RPMI8226 (cell line): ENCODE results near the gene HMGCL.
A peak's percentile ranks its signal among the peaks of the same experiment; 100 is the strongest.
"Not testable (repeated sequence)": the region's sequence is repeated elsewhere in the genome, so short reads cannot be mapped to it uniquely, and the experiment has no call there.

Source experiments
- DNase-seq: peaks from one replicate; pipeline ENCODE4 v3.0.0-alpha.2; 2015

The HMGCL gene

DNA sequence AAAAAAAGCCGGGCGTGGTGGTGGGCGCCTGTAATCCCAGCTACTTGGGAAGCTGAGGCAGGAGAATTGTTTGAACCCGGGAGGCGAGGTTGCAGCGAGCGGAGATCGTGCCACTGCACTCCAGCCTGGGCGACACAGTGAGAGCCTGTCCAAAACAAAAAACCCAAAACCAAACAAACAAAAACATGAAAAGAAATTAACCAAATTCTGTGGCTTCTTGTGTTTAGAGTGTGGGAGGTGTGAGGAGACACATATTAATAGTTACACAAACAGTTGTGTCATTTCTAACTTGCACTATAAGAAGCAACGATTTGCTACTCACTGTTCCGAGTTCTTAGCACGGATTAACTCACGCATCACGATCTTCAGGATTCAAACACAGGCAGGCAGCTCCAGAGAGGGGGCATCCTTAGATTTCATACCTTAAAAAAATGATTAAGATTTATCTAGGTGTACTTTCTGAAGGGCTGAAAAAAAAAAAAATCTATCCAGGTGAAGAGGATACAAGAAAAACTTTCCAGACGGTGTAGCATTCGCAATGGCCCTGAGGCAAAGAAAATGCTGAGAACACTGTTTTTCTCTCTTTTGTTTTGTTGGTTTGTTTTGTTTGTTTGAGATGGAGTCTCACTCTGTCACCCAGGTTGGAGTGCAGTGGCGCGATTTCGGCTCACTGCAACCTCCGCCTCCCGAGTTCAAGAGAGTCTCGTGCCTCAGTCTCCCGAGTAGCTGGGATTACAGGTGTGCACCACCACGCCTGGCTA is 713 bp upstream of the HMGCL start:
- no peak for DNase-seq

DNA sequence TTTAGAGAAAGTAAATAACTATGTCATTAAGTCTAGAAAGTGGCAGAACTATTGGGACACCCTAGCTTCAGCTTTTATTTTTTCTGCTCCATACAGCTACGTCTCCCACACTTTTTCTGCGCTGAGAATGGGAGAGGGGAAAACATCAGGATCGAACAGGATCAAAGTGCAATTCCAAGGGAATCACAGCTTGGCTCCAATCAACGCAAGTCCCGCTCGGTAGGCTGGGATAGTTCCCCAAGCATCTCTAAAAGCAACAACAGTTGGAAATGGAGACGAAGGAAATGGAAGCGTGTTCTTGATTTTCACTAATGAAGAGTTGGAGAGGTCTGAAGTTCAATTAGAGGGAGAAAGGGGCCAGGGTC is 536 bp downstream of the HMGCL start:
- no peak for DNase-seq

DNA sequence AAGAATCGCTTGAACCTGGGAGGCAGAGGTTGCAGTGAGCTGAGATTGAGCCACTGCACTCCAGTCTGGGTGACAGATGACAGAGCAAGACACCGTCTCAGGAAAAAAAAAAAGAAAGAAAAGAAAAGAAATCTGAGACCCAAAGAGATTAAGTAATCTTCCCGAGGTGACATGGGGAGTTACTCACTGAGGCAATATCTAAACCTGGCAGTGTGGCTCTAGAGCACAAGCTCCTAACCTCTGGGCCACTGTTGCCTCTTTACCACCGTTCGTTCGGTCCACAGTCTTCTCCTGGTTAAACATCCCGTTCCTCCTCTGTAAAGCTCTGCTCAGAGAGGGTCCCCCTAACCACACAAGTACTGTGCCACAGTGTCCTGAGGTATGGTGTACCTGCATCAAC is 1.5 kb downstream of the HMGCL start:
- no peak for DNase-seq

DNA sequence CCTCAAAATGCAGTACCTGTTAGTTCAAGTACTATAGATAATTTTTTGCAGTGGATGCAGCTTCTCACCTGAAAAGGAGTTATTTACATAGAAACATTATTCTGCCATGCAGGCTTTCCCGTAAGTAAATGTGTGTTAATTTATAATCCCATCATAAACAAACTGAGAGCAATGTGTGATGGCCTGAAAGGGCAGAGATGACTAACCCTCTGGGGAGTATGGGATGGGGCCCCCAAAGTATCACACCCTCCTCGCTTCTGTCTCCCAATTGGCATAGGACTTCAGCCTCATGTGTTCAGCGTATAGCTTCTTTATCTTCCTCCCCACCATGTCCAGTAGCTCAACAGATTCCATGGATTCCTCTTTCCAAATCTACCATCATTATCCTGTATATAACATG is 7.6 kb downstream of the HMGCL start:
- DNase-seq, result no peak

DNA sequence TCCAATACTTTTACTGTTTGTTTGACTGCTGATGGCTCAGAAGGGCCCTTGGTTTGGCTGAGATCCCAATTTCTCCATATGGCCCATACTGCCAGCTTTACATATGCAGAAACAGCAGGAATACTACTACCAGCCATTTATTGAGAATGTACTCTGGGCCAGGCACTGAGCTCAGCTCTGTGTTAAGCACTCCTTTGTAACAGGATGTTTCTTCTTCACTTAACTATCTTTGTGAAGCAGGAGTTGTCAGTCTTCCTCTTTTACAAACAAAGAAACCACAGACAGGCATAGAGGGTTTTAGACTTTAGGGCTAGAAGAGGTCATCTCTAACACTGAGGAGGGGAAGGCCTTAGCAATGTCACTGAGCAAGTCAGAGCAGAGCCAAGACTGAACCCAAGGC is 8.3 kb downstream of the HMGCL start:
- no peak for DNase-seq

DNA sequence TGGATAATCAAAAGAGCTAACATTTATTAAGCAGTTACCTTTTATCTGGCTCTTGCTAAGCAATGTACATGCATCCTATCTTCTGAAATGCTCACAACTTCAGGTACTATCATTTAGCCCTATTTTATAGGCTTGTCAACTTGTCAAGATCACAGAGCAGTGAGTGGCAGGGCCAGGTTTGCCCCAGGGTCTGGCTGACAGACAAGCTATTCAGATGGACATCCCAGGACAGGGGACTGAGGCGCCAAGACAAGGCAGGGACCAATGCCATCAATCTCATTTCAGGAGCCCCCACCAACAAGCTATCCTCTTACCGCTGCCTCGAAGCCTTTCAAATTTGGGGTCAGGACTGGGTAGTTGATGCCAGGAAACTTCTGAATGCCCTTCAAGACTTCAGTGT is 8.9 kb downstream of the HMGCL start:
- DNase-seq, result no peak

DNA sequence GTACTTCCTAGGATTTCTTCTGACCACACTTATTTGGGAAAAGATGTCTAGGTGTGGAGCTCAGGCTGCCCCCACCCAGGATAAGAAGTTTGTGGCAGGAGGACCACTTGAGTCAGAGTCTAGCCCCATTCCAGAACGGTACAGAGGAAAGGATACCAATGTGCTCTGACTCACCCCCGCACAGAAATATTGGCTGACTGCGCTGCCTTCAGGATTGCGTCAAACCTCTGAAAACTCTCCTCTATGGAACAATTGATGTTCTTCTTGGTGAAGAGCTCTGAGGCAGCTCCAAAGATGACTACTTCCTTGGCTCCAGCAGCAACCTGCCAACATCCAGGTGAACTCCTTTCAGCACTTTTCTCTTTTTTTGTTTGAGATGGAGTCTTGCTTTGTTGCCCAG is 11.2 kb downstream of the HMGCL start:
- DNase-seq, result no peak

DNA sequence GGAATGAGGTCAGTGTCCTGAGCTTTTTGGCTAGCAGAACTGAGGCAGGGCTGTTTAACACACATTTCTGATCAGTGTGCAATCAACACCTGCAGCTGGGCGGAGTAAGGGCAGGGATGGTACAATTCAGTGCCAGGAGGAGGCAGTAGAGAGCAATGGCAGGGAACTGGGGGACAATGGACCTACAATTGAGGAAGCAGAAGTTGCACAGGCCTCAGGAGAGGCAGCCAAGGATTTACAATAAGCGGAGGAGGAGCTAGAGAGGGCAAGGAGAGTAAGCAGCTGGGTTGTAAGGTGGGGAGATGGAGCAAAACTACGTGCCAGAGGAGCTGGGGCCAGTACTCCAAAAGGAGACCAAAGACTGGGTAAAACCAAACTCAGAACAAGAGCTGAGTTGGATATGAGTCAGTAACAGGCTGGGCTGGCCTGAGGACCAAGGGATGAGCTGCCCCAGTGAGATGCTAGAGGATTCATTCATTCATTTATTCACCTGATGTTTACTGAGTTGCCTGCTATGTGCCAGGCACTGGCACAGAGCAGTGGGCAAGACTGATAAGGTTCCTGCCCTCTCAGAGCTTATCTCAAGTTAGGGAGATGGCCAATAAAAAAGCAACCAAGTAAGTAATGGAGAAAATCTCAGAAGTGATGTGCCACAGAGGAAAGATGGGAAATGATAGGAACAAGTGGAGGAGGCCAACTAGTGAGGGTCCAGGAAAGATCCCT is 14.2 kb downstream of the HMGCL start:
- peak; percentile 81 for DNase-seq

DNA sequence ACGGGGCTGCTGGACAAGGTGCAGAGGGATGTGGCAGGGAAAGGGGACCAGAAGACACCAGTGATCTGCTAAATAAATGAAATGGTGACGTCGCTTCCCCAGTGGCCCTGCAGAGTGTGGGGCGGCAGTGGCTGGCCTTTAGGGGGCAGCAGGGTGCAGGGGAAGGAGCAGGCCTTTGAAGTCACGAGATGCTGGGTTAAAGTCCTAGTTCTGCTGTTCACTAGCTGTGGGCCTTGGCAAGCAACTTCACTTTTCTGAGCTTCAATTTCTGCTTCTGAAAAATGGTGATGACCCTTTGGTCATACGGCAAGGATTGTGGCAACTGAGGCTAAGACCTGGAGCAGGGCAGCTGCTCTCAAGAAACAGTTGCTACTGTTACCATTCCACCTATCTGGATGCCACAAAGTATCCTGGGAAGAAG is 15.5 kb downstream of the HMGCL start:
- peak; percentile 88 for DNase-seq

DNA sequence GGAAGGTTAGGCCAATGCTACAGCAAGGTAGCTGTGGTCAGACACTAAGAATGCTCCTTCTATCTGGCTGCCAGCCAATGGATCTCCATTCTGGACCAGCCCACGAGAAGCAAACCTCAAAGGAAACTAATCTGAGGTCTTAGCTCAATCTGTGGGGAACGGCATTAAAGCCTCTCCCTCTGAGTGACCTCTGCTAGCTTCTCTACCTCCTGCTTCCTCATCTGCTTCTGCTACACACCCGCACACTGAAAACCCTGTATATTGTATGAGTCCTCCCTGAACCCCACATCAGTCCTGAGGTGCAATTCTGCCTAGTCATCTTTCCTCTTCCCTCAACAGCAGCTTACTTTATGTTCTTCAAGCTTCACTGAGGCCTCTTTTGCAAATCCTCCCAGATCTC is 17.8 kb downstream of the HMGCL start:
- peak; percentile 49 for DNase-seq

DNA sequence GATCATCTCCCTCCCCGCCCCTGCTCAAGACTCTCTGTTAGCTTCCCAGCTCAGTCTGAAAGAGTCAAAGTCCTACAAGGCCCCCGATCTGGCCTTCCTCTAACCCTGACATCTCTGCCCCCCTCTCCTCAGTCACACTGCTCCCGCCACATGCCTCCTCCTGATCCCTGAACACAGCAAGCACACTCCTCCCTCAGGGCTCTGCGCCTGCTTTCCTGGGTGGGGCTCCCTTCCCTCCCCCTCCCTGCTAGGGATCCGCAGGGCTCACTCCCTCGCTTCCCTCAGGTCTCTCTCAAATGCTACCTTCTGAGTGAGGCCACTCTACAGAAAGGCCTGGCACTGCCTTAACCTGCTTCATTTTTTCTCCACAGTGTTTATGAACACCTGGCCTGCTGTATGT is 18.9 kb downstream of the HMGCL start:
- no peak for DNase-seq

DNA sequence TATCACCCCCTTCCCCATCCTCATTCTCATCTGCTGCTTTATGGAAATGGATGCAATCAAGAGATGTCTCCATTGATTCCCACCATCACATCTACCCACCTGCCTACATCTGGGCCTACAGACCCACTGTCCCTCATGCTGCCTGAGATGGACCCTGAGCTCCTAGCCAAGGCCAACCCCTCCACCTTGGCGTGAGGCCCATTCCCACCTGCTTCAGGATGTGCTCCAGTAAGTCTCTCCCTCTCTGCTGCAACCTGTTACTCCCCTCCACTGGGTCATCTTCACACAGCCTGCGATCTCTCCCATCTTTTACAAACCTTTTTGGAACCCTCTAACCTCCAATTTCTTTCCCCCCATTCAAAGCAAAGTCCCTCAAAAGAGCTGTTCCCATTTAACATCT is 20.2 kb downstream of the HMGCL start:
- DNase-seq, result no peak

DNA sequence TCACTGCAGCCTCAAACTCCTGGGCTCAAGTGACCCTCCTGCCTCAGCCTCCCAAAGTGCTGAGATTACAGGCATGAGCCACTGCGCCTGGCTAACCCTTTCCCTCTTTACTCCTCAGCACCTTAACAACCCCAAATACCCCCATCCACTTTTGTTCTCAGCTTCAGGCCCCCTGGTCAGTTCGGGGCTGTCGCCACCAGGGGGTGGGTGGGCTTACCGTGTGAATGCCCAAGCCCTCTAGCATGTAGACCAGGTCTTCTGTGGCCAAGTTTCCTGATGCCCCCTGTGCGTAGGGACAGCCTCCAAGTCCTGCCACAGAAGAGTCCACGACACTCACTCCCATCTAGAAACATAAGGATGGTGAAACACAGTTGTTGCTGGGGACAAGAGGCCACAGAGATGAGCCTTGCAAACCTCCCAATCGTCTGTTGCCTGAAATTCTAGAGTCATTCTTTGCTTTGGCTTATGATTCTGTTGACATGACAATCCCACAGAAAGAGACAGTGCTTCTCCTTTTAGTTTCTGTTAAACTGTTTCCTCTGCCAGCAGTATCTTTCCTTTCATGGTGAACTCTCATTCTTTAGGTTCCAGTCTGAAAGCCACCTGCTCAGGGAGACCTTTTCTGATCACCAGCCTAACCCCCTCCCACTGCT is 20.9 kb downstream of the HMGCL start:
- no peak for DNase-seq

DNA sequence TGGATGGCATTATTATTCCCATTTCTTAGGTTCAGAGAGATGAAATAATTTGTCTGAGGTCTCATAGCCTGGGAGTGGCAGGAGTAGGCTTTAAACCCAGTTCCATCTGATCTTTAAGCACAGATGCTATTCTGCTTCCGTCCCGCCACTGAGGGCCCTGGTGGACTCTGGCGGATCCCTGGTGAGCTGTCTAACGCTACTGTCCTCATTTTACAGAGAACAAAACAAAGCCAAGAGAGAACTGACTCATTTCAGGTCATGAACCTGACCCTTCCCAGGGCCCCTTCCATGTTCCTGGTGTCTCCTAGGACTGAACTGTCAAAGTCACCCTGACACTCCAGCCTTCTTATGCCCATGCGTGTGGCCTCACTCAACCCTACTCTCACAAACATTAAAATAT is 21.6 kb downstream of the HMGCL start:
- DNase-seq, result no peak

DNA sequence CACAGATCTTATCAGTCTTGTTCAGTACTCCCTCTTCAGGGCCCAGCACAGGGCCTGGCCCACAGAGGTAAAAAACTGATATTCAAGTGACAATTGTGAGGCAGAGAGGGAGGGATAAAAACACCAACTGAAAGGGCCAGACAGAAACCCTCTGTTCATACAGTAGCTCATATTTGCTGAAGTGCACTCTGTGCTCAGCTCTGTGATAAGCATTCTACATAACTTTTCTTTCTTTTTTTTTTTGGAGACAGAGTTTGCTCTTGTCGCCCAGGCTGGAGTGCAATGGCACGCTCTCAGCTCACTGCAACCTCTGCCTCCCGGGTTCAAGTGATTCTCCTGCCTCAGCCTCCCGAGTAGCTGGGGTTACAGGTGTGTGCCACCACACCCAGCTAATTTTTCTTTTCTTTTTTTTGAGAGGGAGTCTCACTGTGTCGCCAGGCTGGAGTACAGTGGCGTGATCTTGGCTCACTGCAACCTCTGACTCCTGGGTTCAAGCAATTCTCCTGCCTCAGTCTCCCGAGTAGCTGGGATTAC is 22.4 kb downstream of the HMGCL start:
- DNase-seq, result not testable (repeated sequence)

DNA sequence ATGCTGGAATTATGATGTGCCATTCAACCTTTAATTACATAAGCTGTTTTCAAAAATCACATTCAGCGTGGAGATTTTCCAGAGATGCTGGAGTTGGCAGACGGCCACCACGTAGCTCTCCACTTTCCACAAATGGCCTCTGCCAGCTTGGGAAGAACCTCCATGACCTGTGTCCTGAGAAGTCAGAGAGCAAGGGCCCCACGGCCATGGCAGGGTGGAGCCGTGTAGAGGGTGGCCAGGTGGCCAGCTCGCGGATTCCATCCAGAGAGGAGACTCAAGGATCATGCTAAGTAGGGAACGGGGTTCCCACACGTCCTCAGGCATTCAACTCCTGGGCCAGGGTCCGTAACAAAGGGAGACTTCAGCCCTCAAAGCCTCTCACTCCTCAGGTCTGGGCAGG is 23.4 kb downstream of the HMGCL start:
- DNase-seq, result no peak

DNA sequence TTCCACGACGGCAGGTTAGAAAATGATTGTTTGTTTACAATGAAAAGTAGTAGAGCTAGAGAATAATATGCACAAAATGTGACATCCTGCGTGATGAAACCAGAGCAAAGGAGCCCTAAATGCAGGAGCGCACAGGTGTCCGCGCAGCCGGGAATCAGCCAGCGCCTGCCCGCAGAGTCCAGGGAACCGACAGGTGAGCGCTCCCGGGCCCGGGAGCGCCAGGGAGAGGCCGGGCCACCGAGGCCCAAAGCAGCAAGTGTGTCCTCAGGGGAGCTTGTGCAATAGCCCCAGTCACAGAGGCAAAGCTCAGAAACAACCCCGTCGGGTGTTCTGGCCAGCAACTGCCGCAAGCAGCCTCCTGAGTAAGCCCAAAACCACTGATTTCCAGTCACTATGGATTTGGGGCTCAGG is 23.9 kb downstream of the HMGCL start:
- no peak for DNase-seq

DNA sequence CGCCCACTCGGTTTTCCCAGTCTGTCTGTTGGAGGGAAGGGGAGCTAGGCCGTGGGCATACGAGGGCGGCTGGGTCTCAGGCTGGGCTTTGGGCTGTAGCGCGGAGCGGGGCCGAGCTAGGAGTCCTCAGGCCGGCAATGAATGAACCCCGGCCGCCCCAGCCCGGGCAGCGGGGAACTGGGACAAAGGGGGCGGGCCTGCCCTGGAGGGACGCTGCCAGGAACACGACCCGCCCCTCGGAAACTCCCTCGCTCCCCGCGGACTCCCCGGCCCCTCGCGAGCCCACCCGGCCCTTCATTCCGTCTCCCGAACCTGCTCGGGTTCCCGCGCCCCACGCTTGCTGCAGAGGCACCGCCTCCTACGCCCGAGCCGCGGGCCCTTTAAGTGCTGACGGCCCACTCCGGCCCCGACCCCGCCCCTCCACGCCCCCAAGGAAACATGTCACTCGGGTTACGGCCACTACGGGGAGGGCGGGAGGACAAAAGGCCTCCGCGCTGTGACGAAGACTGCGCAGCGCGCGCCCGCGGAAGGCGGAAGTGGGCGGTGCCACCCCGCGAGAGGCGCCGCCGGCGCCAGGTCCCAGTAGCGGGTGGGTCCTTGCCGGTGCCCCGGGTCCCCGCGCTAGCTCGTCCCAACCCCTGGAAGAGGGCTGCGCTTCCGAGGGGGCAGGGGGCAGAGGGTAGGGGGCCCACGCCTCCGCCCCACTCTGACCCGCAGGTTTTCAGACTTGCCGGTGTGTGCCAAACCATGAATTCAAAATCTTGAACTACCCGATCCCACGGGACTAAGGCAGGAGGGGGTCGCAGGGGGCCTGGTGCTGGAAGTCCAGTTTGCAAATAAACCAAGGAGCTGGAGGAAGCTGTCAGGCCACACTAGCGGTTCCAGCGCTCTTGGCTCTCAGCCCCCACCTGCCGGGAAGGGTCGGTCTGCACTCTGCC is 24.6 kb downstream of the HMGCL start, which contains the start of gene GALE:
TSS of gene GALE (minus strand) at position 355 of the 938 bp plus-strand sequence. CDS start 1,747 bp downstream, outside the sequence.
- DNase-seq, result peak; percentile 99

DNA sequence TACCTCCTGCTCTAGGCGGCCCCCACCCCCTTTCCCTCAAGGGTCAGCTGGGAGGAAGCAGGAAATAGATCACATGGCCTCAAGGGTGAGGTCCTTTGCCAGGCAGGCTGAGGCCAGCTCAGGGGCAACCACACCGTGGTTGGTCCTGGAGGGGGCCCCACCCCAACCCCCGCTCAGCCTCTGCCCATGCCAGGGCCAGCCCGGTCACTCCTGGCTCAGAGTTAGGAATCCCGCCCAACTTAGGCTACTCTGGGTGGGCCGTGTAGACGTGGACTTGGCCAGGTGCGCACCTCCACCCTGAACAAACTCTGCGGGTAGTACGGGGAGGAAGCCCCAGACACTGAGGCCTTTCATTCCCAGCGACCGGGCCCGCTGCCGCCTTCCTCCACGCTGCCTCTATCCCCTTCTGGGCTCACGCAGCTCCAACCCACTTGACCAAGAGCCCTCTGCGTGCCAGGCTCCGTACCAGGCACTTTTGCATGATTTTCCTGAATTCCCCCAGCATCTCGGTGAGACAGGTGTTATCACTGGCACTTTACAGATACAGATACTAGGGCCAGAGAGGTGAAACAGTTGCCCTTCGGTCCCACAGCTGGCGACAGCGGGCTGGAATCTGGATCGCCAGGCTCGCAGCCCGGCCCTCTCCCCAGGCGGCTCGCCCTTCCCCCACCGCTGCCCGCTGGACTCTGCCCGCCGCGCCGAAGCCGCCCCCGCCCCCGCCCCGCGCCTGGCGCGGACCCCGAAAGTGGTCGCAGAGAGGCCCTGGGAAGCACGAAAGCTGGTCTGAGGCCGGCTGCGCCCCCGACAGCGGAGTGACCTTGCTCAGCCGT is 25.4 kb downstream of the HMGCL start:
- DNase-seq, result peak; percentile 43

DNA sequence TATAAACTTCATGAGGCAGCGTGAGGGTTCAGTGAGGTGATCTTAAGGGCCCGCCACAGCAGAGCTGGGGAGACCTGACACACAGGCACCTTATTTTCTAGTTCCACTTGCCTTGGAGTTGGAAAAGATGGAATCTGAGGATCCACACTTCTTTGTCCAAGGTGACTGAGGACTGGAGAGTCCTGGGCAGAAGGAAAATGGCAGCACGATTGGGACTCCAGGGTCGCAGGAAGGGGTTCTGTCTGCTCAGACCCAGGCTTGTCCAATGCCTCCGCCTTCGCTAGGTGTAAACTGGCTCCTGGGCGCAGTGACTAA is 26.0 kb downstream of the HMGCL start:
- no peak for DNase-seq

DNA sequence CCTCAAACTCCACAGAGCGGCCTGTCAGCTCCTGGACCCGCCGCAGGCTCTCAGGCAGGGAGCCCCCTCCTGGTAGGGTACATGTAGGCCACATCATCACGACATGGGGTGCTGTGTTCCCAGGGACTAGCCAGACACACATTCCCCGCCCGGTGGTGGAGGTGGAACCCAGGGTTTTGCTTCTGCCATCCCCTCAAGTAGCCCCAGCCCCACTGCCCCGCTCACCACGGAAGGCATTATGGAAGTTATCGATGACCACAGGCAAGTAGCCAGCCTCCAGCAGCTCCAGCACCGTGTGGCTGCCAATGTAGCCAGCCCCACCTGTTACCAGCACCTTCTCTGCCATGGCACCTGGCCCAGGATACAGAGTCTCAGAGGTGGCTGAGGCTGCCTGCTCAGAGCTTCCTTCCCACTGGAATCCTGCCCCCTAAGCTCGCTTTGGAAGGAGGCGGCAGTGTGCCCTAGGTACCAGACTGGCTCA is 26.5 kb downstream of the HMGCL start:
- no peak for DNase-seq
